Heart right ventricle (tissue), 16 donors: ENCODE data around the gene IRX6. TPM values are rescaled to one million over a fixed set of nuclear protein-coding genes. Genes with fewer than 3 reads are reported as not detected.
A peak's percentile ranks its signal among the peaks of the same experiment; 100 is the strongest.

Experiments
- ATAC-seq, 8 donors: fragments of 200-7000 bp; cut with Tn5 transposase; one replicate each; pipeline ENCODE4 v1.9.1; 2020; ENCODE audit warnings: mild to moderate bottlenecking in 8 of 8, moderate library complexity in 8 of 8, moderate number of reproducible peaks in 1 of 8
- DNase-seq, 2 donors: peaks; one replicate each; pipeline ENCODE4 v3.0.0-alpha.2; 2020
- H3K27ac ChIP-seq, 10 donors: fragments of 200-600 bp; sonication (generic) in 2 of 10; one replicate each; pipeline versions ENCODE4 v1.5.0 to v1.8.0; 2020 to 2022; ENCODE audit warnings: mild to moderate bottlenecking in 3 of 10
- H3K27me3 ChIP-seq, 7 donors: fragments of 200-600 bp; one replicate each; pipeline ENCODE4 v1.8.0; 2021 to 2022; ENCODE audit warnings: mild to moderate bottlenecking in 2 of 7
- H3K36me3 ChIP-seq, 9 donors: fragments of 200-600 bp; sonication (generic) in 1 of 9; one replicate each; pipeline versions ENCODE4 v1.5.0 to v1.8.0; 2020 to 2022; ENCODE audit warnings: mild to moderate bottlenecking in 2 of 9
- H3K4me1 ChIP-seq, 9 donors: fragments of 200-600 bp; sonication (generic) in 1 of 9; one replicate each; pipeline versions ENCODE4 v1.5.0 to v1.8.0; 2020 to 2022; ENCODE audit warnings: mild to moderate bottlenecking in 4 of 9
- H3K4me3 ChIP-seq, 10 donors: fragments of 200-600 bp; sonication (generic) in 2 of 10; one replicate each; pipeline versions ENCODE4 v1.5.0 to v1.8.0; 2020 to 2022; ENCODE audit warnings: mild to moderate bottlenecking in 7 of 10, moderate library complexity in 2 of 10
- H3K9me3 ChIP-seq, 11 donors: fragments of 200-600 bp in 10 of 11; sonication (generic) in 2 of 11; one replicate each; pipeline versions ENCODE4 v1.5.0 to v1.8.0; 2013 to 2022; ENCODE audit warnings: mild to moderate bottlenecking in 2 of 11, control low read depth in 1 of 11, moderate library complexity in 1 of 11
- CTCF ChIP-seq, 9 donors: fragments of 200-600 bp; sonication (generic) in 2 of 9; IDR thresholded peaks; one replicate each; pipeline versions ENCODE4 v1.5.0 to v1.8.0; 2021 to 2022; ENCODE audit warnings: antibody characterized with exemption in 9 of 9, mild to moderate bottlenecking in 5 of 9, moderate library complexity in 1 of 9
- WGBS, 2 donors: extraction: QIAGEN DNeasy Blood & Tissue Kit; methylation state at CpG; one replicate each; pipeline ENCODE4 v1.1.7; 2013; ENCODE audit warnings: inconsistent platforms in 1 of 2; 5-methylcytosine and 5-hydroxymethylcytosine counted together
- intact Hi-C, 10 donors: fragments of 100-400 bp; cut with DNase I; formaldehyde crosslinking; loops; one replicate each; pipeline versions ENCODE4 v1.11.1 to v1.14.2; 2022
- polyA plus RNA-seq, 2 donors: library from polyadenylated mRNA; stranded (reverse); fragments of 200-250 nt; gene quantifications; one replicate each; pipeline ENCODE4 v1.2.3, GENCODE V29; 2013
- total RNA-seq, 10 donors: library from RNA; stranded (reverse); fragmentation: NEBNext Ultra II Directional in 3 of 10; extraction: Animal tissue kit (Norgen Biotek cat#: 25700) in 3 of 10; gene quantifications; one replicate each; pipeline versions ENCODE4 v1.2.1 to v1.2.4, GENCODE V29; 2021 to 2023
- donor health status: Arrhythmogenic right ventricular cardiomyopathy.
- donor health status: ischemic (EF 13 %, LVEDD 7.1; RV severe dilation, severe dysfunction).
- donor health status: healthy with polysubstance abuse.
- donor health status: DM: no; HTN: yes; CAD: no.
- donor health status: DM: no; HTN: no; CAD: no.
- donor health status: ischemic (EF 25% LVEDD 6.9; RV normal size, moderate dysfunction).
- donor health status: ischemic (EF 25% LVEDD 5.7; RV mildly dilated, moderate dysfunction).
- donor health status: healthy.
- donor health status: DM: yes; HTN: yes; CAD: no.
- donor health status: Ischemic cardiomyopathy.
- donor health status: ischemic (EF 35%, LVEDD 5.7; RV mildly dilated, moderate dysfunction).
- donor health status: nonischemic (EF 11% LVEDD 7.7; RV severe dilation, severe dysfunction).
- donor health status: DM: yes; HTN: yes; CAD: no.
- donor health status: PGD.
- donor health status: ischemic (EF 29% LVEDD 5.4; RV normal size, mild dysfunction).
- donor health status: nonischemic (EF 23%, LVEDD 6.1; RV moderate dilation, normal function).

Gene IRX6
- total and polyA plus RNA-seq, 12 donors = 0.18 to 28.1 (median 12.5) TPM

- Histone ChIP-seq H3K4me3 (no peak overlapping the region), H3K36me3 (no peaks in the 10 kb centered on the region), H3K27me3 (peaks cover 0 to 14% (median 3%) of the 10 kb centered on the region in 7 donors), H3K27ac (no peak overlapping the region), H3K4me1 (peaks cover 0 to 11% (median 0%) of the 10 kb centered on the region in 9 donors), H3K9me3 (no peaks in the 10 kb centered on the region)
- intact Hi-C loops = no loop called here
- 81 to 86% methylated on average over 10 of the region's 10 CpGs for WGBS, 2 donors
- TF ChIP-seq CTCF (IDR thresholded peaks at IDR 0.05) = no peak
- DNase-seq (no peak), ATAC-seq (no peak)
Observed at GRCh38 chr16:55297062-55297909, 26.7 kb upstream of the IRX6 start.

GRCh38 chr16:55297910-55298479 is 26.0 kb upstream of the IRX6 start:
- Histone ChIP-seq H3K36me3 (no peaks in the 10 kb centered on the region), H3K27me3 (peaks cover 0 to 20% (median 10%) of the 10 kb centered on the region in 7 donors), H3K27ac (no peak overlapping the region), H3K4me3 (no peak overlapping the region), H3K9me3 (no peaks in the 10 kb centered on the region), H3K4me1 (peaks cover 0 to 11% (median 0%) of the 10 kb centered on the region in 9 donors)
- TF ChIP-seq CTCF (IDR thresholded peaks at IDR 0.05) = no peak
- no peak for DNase-seq
- intact Hi-C loops = no loop called here
- ATAC-seq = no peak
- 0% methylated on average over 1 of the region's 1 CpG for WGBS, 2 donors

- Histone ChIP-seq H3K4me1 (no peaks in the 10 kb centered on the region), H3K9me3 (no peaks in the 10 kb centered on the region), H3K4me3 (no peak overlapping the region), H3K36me3 (no peaks in the 10 kb centered on the region), H3K27me3 (peaks cover 0 to 25% (median 22%) of the 10 kb centered on the region in 7 donors), H3K27ac (no peak overlapping the region)
- DNase-seq (no peak), ATAC-seq (no peak)
- 66 to 81% methylated on average over 11 of the region's 11 CpGs for WGBS, 2 donors
- intact Hi-C loops = no loop called here
- TF ChIP-seq CTCF (IDR thresholded peaks at IDR 0.05) = no peak
Observed at GRCh38 chr16:55301385-55302008, 22.5 kb upstream of the IRX6 start.

GRCh38 chr16:55302635-55303034 is 21.4 kb upstream of the IRX6 start:
- WGBS, 2 donors = 13 to 25% methylated on average over 6 of the region's 6 CpGs
- Histone ChIP-seq H3K4me1 (no peaks in the 10 kb centered on the region), H3K4me3 (no peak overlapping the region), H3K9me3 (no peaks in the 10 kb centered on the region), H3K36me3 (no peaks in the 10 kb centered on the region), H3K27ac (no peak overlapping the region), H3K27me3 (peaks cover 0 to 25% (median 22%) of the 10 kb centered on the region in 7 donors)
- no peak for TF ChIP-seq CTCF (IDR thresholded peaks at IDR 0.05)
- intact Hi-C loops = no loop called here
- peak in 3 of 8 donors; percentile 42 to 68 (median 67) for ATAC-seq
- no peak for DNase-seq
